Vagina (tissue), 2 donors: ENCODE data around the gene MIOS.

Experiments
- CTCF ChIP-seq, 3 experiments: fragments of 450-650 bp in 2 of 3; fragments of 200-600 bp in 1 of 3; sonication (generic) in 1 of 3; IDR thresholded peaks; one replicate each; pipeline ENCODE4 v1.5.1; 2017 to 2019; ENCODE audit warnings: antibody characterized with exemption in 3 of 3, mild to moderate bottlenecking in 2 of 3, moderate library complexity in 2 of 3
- POLR2A ChIP-seq, 2 donors: fragments of 450-650 bp; IDR thresholded peaks; one replicate each; pipeline ENCODE4 v1.6.1; 2017; ENCODE audit warnings: antibody characterized with exemption in 2 of 2, mild to moderate bottlenecking in 2 of 2, moderate library complexity in 2 of 2
- POLR2AphosphoS5 ChIP-seq, 2 donors: sonication (generic); formaldehyde crosslinking; IDR thresholded peaks; one replicate each; pipeline ENCODE4 v1.9.0; 2017; ENCODE audit warnings: antibody characterized with exemption in 2 of 2, mild to moderate bottlenecking in 2 of 2, low read depth in 1 of 2; ENCODE audit not compliant: insufficient read depth in 1 of 2

- TF ChIP-seq CTCF (IDR thresholded peaks at IDR 0.05) (no peak), POLR2A (IDR thresholded peaks at IDR 0.05) (no peak), POLR2AphosphoS5 (IDR thresholded peaks at IDR 0.05; ENCODE audit: insufficient read depth in 1 of 2, low read depth in 1 of 2) (no peak)
These were observed 29.0 kb upstream of the MIOS start for GRCh38 chr7:7537711-7538110.
